ENCODE data around the gene SLC29A2. TPM values are rescaled to one million over a fixed set of nuclear protein-coding genes. Genes with fewer than 3 reads are reported as not detected.

The SLC29A2 gene
- total and polyA plus RNA-seq, 8 donors = 7.4 to 22.8 (median 9.6) TPM

DNA sequence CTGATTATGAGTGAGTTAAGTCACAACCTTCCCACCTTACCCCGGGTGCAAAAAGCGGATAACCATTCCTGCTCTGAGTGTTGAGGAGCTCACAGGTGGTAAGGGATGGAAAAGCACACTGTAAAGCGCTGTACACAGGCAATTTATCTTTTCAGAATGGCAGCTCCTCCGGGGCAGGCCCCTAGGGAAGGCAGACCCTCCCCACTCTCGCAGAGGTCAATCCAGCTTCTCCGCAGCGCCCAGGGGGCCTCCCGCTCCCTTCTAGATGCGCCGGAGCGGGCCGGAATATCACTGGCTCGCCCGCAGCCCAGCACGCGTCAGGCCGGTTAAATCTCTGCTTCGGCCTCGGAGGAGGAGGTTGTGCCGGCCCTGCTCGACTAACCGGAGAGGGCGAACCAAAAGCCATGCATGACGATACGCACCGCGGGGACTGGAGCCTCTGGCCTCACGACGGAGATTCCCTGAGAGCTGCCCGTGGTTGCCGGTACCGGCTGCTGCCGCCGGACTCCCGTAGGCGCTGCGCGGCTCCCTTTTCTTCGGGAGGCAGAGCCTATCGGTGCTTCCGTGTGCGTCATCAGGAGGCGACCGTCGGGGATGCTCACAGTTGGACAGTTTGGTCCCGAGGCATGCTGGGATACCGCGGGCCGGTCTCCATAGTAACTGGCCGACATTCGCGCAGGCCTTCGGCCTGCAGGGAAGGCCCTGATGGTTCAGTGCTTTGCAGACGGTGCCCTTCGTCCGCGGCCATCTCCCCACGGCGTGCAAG, 26.8 kb downstream of the SLC29A2 start, which contains the start of gene BRMS1:
Gene BRMS1, minus strand, starts transcription at position 555 of the 766 bp plus-strand sequence. CDS start 2,870 bp downstream, outside the sequence.
- H3K4me3 ChIP-seq = peak within 1 kb of the TSS; percentile 65 to 86
- intact Hi-C loops (cut with DNase I) = no loop called here
- ATAC-seq = peak; percentile 85

GRCh38 chr11:66343176-66343575, 28.4 kb downstream of the SLC29A2 start:
- no peak overlapping the region for H3K4me3 ChIP-seq
- no peaks in the 10 kb centered on the region for H3K9me3 ChIP-seq
- peaks cover 0 to 46% of the 10 kb centered on the region in 2 donors for H3K36me3 ChIP-seq
- no peak for ATAC-seq
- peaks cover 27 to 39% of the 10 kb centered on the region in 2 donors for H3K4me1 ChIP-seq
- H3K27me3 ChIP-seq = peaks cover 0 to 6% of the 10 kb centered on the region in 2 donors
- intact Hi-C loops (cut with DNase I) = no loop called here
- no peak for TF ChIP-seq CTCF (IDR thresholded peaks at IDR 0.05)
- no peak overlapping the region for H3K27ac ChIP-seq
- peak in 1 of 4 donors; percentile 4 for DNase-seq

More for the DNA sequence above, 26.8 kb downstream of the SLC29A2 start, which contains the start of gene BRMS1:
- Histone ChIP-seq H3K4me1 (peaks cover 27 to 44% of the 10 kb centered on the region in 2 donors), H3K27me3 (peaks cover 0 to 6% of the 10 kb centered on the region in 2 donors), H3K36me3 (peaks cover 0 to 30% of the 10 kb centered on the region in 2 donors), H3K27ac (peak within 1 kb of the TSS; percentile 65 to 86), H3K9me3 (no peaks in the 10 kb centered on the region)
- peak; percentile 97 to 100 (median 98) for DNase-seq
- TF ChIP-seq CTCF (IDR thresholded peaks at IDR 0.05) = peak in 1 of 2 donors; percentile 36

- peaks cover 0 to 60% of the 10 kb centered on the region in 2 donors for H3K36me3 ChIP-seq
- DNase-seq (peak in 1 of 4 donors; percentile 47), ATAC-seq (no peak)
- intact Hi-C loops (cut with DNase I) = no loop called here
- no peaks in the 10 kb centered on the region for H3K27me3 ChIP-seq
- TF ChIP-seq CTCF (IDR thresholded peaks at IDR 0.05) = no peak
- H3K4me3 ChIP-seq = no peak overlapping the region
- H3K9me3 ChIP-seq = no peaks in the 10 kb centered on the region
- no peak overlapping the region for H3K27ac ChIP-seq
- peaks cover 26 to 41% of the 10 kb centered on the region in 2 donors for H3K4me1 ChIP-seq
Measured at GRCh38 chr11:66341502-66342126, 29.9 kb downstream of the SLC29A2 start.

GRCh38 chr11:66340596-66341501, 30.7 kb downstream of the SLC29A2 start:
- Histone ChIP-seq H3K27me3 (no peaks in the 10 kb centered on the region), H3K36me3 (peaks cover 0 to 60% of the 10 kb centered on the region in 2 donors), H3K4me3 (no peak overlapping the region), H3K9me3 (no peaks in the 10 kb centered on the region), H3K4me1 (peaks cover 22 to 41% of the 10 kb centered on the region in 2 donors), H3K27ac (no peak overlapping the region)
- peak in 1 of 4 donors; percentile 55 for DNase-seq
- intact Hi-C loops (cut with DNase I) = no loop called here
- no peak for TF ChIP-seq CTCF (IDR thresholded peaks at IDR 0.05)
- ATAC-seq = no peak
